Measurements from ENCODE around the gene ZSCAN2.
A peak's percentile ranks its signal among the peaks of the same experiment; 100 is the strongest.

The ZSCAN2 gene

DNA sequence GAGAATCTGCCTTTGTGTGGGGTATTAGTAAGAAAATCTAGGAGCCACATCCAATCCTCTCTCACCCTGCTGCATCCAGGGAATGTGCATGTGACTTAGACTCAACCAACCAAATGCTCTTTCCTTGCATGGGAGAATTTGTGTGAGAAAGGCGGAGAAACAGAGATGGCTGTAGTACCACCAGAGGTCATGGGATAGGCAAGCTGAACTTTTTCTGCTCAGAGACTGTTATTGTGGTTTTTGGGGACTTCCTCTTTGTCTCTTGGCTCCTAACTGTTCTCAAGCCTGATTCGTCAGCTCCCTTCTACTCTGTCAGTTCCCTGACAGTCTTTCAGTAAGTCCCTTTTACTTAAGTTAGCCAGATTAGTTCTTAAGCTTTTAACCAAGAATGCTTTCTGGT, 2.6 kb upstream of the ZSCAN2 start:
- DNase-seq (ENCODE audit: low read depth, low spot score), result no peak

DNA sequence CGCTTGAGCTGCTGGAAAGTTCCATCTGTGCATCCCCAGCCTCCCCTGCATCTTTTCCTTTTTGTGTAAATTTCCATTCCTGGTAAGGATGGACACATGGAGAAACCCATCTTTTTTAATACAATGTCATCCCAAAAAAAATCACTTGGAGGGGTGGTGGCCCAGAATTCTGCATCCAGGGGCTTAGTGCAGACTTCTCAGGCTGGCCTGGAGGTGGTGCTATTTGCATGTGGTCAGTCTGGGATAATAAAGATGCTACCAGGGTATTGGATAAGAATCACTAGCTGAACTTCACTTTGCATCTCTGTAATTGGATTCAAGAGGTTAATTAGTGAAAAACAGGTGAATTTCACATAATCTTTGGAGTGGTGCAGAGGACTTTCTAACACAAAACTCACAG, 1.8 kb upstream of the ZSCAN2 start:
- DNase-seq (ENCODE audit: low read depth, low spot score), result no peak

DNA sequence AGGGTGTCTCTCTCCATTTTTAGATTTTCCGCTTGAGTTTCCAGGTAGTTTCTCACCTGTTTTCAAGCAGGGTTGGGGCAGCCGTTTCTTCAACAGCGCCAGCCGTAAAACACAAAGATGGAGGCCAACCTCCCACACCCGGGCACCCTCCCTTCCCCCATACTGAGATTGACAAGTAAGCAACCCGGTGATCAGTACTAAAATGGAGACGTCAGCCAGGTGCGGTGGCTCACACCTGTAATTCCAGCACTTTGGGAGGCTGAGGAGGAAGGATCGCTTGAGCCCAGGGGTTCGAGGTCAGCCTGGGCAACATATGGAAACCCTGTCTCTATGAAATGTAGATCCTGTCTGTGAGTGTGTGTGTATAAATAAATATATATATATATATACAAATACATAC, 903 bp upstream of the ZSCAN2 start:
- DNase-seq (ENCODE audit: low read depth, low spot score), result no peak

DNA sequence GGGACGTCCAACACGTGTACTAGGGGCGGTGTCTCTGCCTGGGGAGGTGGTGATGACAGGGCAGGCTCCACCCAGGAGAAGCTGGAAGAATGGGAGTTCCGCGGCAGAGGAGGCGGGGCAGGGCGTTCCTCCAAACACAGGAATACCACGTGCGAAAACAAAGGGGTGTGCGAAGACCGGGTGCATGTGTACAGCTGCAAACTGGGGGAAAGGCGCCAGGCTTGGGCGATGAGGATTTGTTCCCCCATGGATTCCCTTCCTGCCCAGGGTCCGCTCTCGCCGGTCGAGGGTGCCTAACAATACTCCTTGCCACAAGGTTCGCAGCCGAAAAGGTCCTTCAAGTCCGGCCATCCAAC, 500 bp upstream of the ZSCAN2 start:
- peak; percentile 11 for DNase-seq (ENCODE audit: low read depth, low spot score)

DNA sequence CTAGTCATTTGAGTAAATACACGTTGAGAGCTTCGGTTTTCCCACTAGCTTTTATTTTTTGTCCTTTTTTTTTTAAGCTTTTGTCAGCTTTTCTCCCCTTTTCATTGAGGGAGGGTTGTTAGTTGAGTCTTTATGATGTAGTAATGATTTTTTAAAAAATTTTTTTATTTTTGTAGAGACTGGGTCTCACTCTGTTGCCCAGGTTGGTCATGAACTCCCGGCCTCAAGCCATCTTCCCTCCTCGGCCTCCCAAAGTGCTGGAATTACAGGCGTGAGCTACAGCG, 688 bp downstream of the ZSCAN2 start:
- no peak for DNase-seq (ENCODE audit: low read depth, low spot score)

DNA sequence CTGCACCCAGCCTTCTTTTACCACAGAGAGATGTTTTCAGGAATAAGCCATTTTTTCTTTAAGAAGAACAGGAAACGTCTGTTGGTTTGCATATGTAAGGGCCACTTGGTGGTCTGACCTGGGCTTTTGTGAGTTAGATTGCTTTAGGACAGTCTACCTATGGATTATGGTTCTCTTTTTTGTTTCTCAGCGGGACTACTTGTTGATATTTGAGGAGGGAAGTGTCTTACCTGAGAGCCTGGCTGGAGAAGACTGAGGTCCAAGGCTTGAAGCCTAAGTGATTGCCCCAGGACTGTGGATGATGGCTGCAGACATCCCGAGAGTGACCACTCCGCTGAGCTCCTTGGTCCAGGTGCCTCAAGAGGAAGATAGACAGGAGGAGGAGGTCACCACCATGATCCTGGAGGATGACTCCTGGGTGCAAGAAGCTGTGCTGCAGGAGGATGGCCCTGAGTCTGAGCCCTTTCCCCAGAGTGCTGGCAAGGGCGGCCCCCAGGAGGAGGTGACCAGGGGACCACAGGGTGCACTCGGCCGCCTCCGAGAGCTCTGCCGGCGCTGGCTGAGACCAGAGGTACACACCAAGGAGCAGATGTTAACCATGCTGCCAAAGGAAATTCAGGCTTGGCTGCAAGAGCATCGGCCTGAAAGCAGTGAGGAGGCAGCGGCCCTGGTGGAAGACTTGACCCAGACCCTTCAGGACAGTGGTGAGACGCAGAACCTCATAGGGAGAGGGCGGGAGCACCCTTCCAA, 3.0 kb downstream of the ZSCAN2 start:
- DNase-seq (ENCODE audit: low read depth, low spot score), result no peak

DNA sequence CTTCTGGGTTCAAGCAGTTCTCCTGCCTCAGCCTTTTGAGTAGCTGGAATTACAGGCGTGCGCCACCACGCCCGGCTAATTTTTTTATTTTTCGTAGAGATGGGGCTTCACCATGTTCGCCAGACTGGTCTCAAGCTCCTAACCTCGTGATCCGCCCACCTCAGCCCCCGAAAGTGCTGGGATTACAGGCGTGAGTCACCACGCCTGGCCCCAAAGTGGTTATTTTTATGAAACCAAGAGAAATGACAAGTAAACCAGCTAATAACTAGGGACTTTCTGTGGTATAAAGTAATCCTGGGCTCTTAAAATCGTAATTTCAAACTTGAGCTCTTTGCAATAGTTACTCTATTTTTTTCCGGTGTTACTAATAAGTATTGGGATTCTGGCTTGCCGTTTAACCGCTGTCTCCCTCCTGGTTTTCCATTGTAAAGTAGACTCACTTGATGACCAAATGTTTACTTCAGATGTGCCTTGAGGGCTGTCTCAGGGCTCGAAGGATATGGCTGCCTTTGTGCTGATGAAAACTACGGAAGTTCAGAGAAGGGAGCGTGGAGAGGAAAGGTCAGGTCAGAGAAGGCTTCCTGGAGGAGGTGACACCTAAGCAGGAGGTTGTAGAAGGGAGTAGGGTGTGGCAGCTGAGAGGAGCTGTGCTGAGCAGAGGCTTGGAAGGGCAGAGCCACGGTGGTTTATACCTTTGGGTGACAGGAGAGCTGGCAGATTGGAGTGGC, 4.2 kb downstream of the ZSCAN2 start:
- no peak for DNase-seq (ENCODE audit: low read depth, low spot score)

DNA sequence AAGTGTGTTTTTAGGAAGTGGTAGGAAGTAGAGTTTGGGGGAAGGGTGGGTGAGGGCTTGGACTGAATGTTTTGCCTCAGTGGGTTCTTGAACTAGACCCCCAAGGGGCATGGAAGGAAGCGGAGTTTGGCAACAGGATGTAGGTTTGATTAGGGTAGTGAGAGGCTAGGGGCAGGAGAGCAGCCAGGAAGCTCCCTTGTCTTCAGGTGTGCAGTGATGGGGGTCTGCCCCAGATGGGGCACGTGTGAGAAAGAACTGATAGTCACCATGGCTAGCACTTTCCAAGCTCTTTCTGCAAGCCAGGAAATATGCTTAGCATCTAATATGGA, 4.7 kb downstream of the ZSCAN2 start:
- no peak for DNase-seq (ENCODE audit: low read depth, low spot score)

DNA sequence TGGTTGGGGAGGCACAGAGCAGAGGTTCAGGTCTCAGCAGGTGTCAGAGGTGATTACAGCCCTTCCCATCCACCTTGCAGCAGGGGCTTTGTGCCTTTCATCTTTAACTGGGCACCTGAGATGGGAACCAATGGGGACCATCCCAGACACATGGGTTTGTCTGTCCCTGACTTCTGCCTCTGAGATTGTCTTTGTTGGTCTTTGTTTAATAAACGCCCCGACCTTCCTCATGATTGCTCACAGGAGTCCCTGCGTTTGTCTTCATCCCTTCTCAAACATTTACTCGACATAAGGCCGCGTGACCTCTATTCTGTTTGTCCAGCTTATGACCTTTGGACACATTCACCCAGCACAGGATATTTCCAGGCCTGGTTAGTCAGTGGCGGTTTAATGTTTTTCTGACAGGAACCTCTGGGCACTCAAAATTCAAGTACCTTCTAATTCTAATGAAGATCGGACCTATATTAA, 5.9 kb downstream of the ZSCAN2 start:
- no peak for DNase-seq (ENCODE audit: low read depth, low spot score)

DNA sequence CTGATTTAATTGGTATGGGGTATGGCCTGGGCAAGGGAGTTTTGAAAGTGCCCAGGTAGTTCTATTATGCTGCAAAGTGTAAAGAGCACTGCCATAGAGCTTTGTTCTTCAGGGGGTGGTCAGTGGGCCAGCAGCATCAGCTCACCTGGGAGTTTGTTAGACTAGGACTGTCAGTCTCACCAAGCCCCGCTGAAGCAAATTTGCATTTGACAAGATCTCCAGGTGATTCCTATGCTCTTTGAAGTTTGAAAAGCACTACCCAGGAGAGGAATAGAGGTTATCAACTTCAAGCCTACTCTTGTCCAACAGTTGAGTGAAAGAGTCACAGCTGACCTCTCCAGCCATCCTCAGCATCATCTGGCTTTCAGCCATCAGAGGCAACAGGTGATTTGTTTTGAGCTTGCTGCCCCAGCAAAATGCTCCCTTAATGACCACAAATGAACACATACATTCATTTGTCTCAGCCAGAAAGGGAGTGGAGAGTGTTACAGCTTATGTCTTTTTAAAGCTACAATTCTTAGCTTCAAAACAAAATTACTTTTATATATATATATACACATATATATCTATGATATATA, 8.0 kb downstream of the ZSCAN2 start:
- no peak for DNase-seq (ENCODE audit: low read depth, low spot score)

DNA sequence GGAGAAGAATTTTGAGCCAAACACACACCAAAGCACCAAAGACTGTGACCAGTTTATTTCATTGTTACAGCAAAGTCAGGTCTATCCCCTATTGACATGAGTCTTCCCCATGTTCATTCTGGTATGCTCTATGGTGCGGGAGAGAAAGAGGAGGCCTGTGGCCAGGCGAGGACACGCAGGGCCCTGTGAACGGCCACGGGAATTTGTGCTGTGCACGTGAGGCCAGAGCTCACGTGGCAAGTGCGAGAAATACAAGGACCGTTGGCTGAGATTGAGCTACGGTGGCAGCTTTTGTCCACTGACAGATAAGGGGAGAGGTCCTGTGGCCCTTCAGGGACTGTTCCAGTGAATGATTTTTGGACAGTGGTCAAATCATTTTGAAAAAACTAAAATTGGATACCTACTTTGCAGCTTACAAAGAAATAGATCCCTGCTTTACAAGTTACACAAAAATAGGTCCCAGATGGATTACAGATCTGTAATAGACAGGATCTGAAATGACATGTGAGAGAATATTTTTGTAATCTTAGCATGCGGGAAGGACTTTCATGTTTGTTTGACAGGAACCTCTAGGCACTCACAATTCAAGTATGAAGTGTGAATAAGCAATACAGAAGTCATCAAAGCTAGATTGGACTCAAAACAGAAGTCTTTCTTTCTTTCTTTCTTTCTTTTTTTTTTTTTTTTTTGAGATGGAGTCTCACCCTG, 9.2 kb downstream of the ZSCAN2 start:
- DNase-seq (ENCODE audit: low read depth, low spot score), result no peak

DNA sequence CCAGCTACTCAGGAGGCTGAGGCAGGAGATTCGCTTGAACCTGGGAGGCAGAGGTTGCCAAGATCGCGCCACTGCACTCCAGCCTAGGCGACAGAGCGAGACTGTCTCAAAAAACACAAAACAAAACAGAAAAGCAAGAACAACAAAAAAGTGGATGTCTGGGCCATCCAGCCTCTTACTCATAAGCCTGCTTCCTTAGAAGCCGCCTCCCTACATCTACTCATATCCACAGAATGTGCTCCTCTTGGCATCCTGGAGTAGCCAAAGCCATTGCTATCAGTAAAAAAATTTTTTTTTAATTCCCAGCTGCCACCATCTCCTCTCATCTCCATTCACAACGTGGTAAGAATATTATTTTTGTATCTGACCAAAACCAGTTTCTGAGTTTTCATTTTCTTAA, 10.8 kb downstream of the ZSCAN2 start:
- DNase-seq (ENCODE audit: low read depth, low spot score), result no peak

DNA sequence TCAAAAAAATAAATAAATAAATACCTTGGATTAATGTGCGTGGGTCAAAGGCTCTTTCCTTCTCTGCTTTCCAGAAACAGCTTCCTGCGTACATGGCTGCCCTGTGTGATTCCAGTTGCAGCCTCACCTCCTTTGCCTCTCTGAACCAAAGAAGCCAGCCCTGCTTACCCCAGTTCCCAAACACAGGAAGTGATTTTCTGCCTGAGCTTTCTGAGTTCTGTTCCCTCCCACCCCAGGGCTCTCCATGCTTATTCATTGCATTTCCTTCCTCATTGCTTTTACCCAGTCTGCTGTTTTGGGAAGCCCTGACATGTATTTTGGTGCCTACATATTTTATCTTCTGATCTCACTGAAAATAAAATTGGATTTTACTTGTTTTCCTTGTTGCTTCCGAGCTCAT, 15.4 kb downstream of the ZSCAN2 start:
- DNase-seq (ENCODE audit: low read depth, low spot score), result no peak

DNA sequence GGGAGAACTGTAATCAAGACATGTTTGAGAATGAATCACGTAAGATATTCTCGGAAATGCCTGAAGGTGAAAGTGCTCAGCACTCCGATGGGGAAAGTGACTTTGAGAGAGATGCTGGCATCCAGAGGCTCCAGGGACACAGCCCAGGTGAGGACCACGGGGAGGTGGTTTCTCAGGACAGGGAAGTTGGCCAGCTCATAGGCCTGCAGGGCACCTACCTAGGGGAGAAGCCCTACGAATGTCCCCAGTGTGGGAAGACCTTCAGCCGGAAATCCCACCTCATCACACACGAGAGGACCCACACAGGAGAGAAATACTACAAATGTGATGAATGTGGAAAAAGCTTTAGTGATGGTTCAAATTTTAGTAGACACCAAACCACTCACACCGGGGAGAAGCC, 19.8 kb downstream of the ZSCAN2 start:
- no peak for DNase-seq (ENCODE audit: low read depth, low spot score)

DNA sequence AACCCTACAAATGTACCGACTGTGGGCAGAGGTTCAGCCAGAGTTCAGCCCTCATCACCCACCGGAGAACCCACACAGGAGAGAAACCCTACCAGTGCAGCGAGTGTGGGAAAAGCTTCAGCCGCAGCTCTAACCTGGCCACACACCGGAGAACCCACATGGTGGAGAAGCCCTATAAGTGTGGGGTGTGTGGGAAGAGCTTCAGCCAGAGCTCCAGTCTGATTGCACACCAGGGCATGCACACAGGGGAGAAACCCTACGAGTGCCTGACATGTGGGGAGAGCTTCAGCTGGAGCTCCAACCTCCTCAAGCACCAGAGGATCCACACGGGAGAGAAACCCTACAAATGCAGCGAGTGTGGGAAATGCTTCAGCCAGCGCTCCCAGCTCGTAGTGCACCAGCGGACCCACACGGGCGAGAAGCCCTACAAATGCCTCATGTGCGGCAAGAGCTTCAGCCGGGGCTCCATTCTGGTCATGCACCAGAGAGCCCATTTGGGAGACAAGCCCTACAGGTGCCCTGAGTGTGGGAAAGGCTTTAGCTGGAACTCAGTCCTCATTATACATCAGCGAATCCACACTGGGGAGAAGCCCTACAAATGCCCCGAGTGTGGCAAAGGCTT, 20.7 kb downstream of the ZSCAN2 start:
- no peak for DNase-seq (ENCODE audit: low read depth, low spot score)

DNA sequence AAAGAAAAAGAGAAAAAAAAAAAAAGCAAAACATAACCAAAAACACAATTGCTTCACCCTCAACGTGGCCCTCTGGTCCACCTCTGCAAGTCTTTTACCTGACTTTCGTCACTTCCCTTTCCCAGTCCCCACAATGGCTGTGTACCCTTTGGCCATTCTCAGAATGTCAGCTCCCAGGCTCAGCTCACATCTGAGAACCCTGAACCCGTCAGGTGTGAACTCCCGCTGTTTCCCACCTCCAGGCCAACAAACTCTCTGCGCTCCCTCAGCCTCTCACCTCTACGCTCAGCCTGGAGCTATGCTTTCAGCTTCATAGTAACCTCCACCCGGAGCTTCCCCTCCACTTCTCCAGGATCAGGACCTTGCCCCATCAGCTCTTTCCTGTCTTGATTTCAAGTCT, 23.6 kb downstream of the ZSCAN2 start:
- DNase-seq (ENCODE audit: low read depth, low spot score), result no peak

DNA sequence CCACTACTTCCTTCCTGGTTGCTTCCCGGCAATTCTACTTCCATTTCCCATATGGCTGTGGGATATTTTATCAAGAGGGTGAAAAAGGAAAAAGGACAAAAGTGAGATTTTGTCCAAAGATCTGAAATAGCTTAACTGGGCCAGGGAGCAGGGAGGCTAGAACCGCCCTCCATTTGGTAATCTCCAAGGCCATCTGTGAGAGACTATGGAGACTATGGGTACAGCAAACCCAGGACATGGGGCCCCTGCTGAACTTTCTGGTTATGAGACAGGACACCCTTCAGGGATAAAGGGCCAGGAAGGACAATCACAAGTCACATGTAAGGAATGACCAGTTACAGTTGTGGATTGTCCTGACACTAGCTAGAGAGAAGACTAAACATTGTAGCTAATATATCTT, 24.3 kb downstream of the ZSCAN2 start:
- DNase-seq (ENCODE audit: low read depth, low spot score), result no peak

DNA sequence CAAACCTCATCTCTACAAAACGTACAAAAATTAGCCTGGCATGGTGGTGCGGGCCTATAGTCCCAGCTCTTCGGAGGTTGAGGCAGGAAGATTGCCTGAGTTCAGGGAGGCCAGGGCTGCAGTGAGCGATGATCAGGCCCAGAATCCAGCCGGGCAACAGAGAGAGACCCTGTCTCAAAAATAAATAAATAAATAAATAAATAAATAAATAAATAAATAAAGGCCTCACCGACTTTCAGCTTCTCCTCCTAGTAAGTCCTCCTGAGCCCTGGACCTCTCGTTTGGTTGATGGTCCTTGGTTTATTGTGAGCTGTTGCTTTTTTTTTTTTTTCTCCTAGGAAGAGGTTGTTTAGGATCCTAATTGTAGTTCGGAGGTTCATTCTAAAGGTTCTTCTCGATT, 28.2 kb downstream of the ZSCAN2 start:
- DNase-seq (ENCODE audit: low read depth, low spot score), result no peak

DNA sequence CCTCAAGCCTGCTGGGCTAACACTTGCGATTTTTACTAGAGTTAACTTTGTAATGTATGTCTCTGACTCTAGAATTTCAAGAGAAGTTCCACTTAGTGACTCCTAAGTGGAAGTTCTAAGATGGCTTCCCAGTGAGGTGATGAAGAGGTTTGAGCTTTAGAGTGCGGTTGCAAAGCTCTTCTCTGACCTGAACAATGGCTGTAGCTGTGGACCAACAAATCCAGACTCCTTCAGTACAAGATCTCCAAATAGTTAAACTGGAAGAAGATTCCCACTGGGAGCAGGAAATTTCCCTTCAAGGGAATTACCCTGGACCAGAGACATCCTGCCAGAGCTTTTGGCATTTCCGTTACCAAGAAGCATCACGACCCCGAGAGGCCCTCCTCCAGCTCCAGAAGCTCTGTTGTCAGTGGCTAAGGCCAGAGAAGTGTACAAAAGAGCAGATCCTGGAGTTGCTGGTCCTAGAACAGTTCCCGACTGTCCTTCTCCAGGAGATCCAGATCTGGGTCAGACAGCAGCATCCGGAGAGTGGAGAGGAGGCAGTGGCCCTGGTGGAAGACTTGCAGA, 31.0 kb downstream of the ZSCAN2 start:
- no peak for DNase-seq (ENCODE audit: low read depth, low spot score)

DNA sequence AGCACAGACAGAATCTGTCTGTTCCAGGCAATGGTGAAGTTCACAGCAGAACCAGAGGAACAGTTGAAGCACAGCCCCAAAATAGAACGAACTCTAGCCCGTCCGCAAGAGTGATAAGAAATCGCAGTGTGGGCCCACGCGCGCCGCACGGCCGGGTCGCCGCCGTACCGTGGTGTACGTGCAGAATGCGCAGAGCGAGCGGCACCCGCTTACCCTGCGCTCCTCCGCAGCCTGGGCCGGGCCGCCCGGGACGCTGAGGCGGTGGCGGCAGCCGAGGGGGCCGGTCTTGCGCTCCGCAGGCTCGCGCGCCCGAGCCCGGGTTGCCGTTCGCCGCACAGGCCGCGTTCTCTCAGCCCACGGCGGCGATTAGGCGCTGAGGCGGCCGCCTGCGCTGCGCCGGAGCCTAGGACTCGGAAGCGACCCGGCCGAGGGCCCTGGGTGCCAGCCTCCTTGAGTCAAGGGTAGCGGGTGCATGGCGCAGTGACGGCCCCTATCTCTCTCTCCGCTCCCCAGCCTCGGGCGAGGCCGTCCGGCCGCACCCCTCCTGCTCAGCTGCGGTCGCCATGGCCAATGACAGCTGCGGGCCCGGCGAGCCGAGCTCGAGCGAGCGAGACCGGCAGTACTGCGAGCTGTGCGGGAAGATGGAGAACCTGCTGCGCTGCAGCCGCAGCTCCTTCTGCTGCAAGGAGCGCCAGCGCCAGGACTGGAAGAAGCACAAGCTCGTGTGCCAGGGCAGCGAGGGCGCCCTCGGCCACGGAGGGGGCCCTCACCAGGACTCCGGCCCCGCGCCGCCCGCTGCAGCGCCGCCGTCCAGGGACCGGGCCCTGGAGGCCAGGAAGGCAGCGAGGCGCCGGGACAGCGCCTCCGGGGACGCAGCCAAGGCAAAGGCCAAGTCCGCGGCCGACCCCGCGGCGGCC, 32.8 kb downstream of the ZSCAN2 start:
- peak; percentile 32 for DNase-seq (ENCODE audit: low read depth, low spot score)

DNA sequence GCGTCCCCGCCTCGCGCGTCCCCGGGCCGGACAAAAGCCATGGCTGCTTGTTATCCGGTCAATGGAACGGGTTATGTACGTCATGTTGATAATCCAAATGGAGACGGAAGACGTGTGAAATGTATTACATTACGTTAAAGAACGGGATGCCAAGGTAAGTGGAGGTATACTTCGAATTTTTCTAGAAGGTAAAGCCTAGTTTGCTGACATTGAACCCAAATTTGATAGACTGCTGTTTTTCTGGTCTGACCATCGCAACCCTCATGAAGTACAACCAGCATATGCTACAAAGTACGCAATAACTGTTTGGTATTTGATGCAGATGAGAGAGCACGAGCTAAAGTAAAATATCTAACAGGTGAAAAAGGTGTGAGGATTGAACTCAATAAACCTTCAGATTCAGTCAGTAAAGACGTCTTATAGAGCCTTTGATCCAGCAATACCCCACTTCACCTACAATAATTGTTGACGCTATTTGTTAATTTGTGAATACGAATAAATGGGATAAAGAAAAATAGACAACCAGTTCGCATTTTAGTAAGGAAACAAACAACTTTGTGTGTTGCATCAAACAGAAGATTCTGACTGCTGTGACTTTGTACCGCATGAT, 33.5 kb downstream of the ZSCAN2 start:
- DNase-seq (ENCODE audit: low read depth, low spot score), result no peak
